CD4-positive, alpha-beta T cell treated with Interleukin-1 beta for 1 hour (primary cell): ENCODE data around the gene TEX26.
"Not testable (repeated sequence)": the region's sequence is repeated elsewhere in the genome, so short reads cannot be mapped to it uniquely, and the experiment has no call there.

Experiments used
- DNase-seq, 2 donors: peaks; one replicate each; pipeline ENCODE4 v3.0.0-alpha.2; 2020 to 2022

TEX26 gene

DNA sequence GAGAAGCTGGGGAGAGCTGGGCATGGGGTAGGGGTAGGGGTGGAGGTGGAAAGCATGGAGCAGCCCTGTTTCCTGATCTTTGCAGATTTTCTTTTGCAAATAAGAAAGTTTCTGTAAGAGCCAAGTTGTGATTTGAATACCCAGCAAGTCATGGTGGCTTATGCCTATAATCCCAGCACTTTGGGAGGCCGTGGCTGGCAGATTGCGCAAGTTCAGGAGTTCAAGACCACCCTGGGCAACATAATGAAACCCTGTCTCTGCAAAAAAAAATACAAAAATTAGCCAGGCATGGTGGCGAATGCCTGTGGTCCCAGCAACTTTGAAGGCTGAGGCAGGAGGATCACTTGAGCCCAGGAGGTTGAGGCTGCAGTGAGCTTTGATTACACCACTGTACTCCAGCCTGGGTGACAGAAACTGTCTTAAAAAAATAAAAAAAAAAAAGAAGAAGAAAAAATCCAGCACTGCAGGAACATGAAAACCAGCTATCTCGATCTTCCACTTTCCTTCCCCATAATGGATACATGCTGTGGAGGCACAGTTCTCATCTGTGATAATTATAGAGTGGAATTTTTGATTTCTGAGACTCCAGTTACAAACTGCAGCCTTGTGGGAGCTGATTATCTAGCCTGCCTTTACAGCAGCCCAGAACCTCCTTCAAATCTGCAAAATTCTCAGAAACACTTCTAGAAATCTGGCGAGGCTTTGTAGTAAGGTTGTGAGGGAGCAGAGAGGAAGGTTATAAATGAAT is 12.1 kb upstream of the TEX26 start:
- no peak for DNase-seq

DNA sequence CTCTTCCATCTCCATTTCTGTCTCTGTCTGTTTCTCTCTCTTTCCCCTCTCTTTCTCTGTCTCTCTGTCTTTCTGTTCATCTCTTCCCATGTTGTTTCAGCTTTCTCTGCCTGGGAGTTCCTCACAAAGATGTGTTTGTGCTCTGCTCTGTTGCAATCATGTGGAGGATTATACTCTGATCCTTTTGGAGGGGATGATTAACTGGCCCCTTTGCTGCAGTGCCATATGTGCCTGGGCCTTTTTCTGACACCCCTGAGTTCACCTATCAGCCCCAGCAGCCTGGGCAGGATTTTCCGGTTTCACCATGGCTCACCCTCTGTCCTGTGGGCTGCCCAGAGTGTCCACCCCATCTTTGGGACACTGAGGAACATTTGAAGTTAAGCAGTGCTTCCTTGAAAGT is 9.0 kb upstream of the TEX26 start:
- no peak for DNase-seq

DNA sequence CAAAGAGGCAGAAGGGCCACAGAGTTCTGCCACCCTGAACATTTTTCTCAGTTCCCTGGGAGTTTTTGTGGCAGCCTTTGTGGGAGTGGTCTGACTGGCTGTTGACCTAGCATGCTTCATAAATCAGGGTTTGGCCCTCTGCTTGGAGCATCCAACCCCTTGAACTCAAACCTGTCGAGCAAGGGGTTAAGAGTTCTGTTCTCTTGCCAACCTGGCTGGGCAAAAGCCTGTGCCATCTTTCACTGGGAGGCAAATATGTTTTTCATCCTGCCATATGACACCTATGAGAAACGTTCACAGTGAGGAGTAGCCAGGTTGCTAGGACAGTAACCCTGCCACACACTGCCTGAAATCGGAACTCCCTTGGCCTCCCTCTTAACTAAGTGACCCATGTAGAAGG is 7.7 kb upstream of the TEX26 start:
- no peak for DNase-seq

DNA sequence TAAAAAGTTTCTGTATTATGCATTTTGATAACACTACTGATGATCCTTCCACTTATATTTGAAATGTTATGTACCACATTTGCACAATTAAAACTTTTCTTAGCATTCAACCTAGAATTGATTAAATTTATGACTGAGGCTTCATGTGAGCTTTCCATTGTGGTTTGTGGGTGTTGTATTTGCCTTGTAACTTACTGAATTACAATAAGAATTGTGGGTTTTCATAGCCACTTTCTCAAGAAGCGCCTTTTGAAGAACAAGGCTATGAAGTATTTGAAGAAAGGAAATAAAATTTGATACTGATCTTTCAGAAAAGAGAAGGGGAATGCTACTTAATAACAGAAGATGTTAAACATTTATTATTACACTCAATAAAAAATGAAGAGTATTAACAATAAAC is 7.0 kb upstream of the TEX26 start:
- no peak for DNase-seq

DNA sequence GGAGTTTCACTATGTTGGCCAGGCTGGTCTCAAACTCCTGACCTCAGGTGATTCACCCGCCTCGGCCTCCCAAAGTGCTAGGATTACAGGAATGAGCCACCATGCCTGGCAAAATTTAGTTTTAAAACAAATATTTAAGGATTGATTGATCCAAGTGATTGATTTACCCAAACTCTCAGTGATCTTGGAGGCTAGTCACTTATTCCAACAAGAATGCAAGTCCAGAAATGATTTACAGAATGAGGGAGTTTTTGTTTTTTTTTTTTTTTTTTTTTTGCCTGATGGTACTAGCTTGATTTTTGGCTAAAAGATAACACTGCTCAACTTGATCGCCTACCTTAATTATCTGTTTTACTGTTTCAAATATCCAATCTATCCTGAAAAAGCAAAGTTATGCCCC is 5.7 kb upstream of the TEX26 start:
- DNase-seq, result no peak

DNA sequence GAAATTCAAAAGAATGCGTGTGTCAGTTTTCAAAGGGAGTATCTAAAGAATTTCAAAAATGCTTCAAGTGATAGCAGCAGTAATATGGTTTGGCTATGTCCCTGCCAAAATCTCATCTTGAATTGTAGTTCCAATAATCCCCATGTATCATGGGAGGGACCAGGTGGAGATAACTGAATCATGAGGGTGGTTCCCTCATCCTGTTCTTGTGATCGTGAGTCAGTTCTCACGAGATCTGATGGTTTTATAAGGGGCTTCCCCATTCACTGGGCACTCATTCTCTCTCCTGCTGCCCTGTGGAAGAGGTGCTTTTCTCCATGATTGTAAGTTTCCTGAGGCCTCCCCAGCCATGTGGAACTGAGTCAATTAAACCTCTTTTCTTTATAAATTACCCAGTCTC is 5.3 kb upstream of the TEX26 start:
- not testable (repeated sequence) for DNase-seq

DNA sequence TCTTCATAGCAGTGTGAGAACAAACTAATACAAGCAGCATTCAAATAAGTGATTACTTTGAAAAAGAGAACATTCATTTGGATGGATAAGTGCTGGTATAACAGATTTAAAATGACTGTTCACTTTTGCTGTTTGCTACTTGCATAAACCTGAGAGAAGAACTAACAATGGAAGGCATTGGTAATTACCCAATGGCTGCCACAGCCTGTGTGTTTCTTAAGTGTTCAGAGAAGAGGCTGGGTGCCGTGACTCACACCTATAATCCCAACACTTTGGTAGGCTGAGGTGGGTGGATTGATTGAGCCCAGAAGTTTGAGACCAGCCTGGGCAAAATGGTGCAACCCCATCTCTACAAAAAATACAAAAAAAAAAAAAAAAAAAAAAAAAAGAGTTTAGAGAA is 4.9 kb upstream of the TEX26 start:
- no peak for DNase-seq

DNA sequence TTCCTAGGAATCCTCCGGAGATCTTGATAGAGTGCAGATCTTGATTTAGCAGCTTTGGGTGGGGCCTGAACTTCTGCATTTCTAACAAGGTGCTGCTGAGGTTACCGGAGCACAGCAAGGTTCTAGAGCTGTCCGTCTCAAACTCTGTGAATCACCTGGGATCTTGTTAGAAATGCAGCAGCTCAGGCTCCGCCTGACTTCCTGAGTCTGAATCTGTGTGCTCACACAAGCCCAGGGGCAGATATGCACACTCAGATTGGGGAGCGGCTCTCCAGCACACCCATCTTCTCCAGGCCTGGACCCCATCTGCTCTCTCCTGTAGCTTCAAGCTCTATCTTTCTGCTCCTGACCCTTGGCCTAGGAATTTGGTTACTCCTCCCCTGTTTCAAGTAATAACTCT is 3.5 kb upstream of the TEX26 start:
- DNase-seq, result no peak

DNA sequence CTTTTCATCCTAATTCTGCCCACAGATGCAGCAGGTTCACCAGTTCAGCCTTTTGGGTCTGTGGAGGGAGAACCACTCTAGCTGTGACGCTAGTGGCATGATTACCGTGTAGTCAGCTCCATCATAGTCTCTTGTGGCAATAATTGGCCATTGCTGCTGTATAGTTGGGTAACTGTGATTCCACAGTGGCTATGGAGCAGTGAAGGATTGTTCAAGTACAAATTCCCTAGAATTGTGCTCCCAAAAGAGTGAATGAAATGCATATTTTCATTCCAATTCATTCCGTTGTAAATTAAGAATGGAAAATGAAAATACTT is 856 bp downstream of the TEX26 start:
- no peak for DNase-seq

DNA sequence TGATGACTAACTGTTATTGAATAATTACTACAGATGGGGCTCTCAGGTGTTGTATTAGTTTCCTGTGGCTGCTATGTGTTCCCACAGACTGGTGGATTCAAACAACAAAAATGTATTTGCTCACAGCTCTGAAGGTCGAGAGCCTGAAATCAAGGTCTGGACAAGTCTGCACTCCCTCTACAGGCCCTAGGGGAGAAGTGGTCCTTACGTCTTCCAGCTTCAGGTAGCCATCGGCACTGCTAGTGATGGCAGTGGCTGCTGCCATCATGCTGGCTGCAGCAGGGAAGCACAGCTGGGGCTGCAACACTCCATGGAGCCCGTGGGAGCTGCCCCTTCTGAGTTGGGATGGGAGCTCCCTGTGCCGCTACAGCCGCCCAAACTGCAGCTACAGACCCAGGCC is 1.9 kb downstream of the TEX26 start:
- DNase-seq, result no peak

DNA sequence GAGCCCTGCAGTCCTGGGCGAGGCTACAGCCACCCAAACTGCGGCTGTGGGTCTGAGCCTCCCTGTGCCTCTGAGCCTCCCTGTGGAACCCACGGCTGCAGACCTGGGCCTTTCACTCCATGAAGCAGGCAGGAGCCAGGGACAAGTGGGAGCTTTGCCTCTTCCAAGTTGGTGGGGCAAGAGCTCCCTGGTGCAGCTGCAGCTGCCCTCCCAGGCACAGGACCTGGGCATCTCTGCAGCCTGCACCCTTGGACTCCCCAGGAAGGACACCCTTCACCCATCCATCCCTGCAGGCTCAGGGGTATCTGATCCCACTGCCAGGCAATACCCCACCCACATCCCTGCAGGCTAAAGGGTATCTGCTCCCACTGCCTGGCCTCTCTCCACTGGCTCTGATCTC is 2.3 kb downstream of the TEX26 start:
- DNase-seq, result no peak

DNA sequence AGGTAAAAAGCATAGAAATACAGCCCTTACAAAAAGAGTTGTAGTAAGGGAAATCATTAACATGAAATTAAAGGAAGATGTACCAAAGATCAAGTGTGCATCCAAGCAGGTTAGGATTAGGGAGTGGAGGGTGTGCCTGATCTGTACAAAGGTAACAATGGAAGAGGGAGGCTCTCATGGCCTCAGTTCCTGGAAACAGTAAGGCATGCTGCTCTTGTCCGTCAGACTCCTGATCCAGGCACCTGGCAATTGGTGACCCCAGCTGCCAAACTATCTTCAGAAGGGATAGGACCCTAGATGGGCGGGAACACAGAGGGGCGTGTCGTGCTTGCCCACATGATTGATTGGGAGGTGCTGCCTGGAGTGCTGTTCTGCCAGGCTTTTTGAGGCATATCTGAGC is 4.5 kb downstream of the TEX26 start:
- no peak for DNase-seq

DNA sequence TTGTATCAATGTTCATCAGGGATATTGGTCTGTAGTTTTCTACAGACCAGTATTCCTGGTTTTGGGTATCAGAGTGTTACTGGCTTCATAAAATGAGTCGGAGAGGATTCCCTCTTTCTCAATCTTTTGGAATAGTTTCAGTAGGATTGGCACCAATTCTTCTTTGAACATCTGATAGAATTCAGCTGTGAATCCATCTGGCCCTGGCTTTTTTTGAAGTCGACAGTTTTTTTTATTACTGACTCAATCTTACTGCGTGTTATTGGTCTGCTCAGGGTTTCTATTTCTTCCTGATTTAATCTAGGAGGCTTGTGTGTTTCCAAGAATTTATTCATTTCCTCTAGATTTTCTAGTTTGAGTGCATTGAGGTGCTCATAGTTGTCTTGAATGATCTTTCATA is 11.4 kb downstream of the TEX26 start:
- DNase-seq, result no peak

DNA sequence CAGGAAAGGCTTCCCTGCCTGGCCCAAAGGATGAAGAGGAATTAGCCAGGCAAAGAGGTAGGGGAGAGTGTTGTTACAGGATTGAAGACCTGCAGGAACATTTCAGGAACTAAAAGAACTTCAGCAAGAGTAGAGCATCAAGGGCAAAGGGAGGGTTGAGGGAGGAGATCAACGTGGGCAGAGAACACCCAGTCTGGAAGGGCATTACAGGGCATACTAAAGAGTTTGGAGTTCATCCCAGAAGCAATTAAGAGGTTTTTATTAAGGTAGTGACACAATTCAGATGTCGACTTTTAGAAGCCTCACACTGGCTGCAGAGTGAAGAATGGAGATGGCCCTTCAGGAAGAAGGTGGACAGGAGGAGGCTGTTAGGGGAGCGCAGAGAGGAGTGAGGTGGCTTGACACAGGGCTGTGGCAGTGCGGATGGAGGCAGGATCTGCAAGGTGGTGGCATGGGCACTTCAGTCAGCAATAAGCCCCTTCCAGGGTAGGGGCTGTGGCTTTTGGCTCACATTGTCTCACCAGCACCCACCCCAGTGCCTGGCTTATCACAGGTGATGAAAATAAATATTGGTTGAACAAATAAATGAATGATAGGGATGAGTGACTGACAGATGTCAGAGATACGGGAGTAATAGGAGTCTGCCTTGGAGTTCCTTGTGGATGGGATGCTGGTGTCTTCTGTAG is 24.9 kb downstream of the TEX26 start:
- no peak for DNase-seq

DNA sequence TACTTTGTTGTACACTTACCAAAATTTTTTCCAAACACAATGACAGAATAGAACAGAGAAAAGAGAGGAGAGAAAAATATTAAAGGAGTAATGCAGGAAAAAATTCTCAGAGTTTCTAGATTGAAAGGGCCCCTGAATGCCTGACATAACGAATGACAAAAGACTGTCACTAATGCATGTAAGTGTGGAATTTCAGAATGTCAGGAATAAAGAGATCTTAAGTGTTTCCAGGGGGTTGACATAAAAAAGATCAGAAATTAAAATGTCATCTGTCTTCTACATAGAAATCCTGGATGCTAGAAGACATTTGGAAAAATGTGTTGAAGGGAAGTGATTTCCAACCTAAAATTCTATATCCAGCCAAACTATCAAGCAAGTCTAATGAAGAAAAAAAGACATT is 27.2 kb downstream of the TEX26 start:
- no peak for DNase-seq

DNA sequence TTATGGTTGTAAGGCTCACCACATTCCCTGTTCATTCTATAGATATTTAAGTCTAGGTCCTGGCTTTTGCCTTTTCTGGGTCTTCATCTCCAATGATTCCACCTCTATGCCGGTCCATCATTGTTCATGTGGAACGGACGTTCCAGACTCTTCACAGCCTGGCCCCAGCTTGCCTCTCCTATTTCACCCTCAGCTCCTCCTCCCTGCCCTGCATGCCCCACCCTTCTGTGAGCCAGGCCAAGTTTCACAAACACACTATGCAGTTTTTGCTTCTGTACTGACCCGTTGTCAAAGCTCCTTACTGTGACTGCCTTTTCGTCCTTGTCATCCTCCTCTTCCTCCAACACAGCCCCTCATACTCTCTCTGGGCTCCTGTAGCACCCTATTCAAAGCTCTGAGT is 31.3 kb downstream of the TEX26 start:
- no peak for DNase-seq

DNA sequence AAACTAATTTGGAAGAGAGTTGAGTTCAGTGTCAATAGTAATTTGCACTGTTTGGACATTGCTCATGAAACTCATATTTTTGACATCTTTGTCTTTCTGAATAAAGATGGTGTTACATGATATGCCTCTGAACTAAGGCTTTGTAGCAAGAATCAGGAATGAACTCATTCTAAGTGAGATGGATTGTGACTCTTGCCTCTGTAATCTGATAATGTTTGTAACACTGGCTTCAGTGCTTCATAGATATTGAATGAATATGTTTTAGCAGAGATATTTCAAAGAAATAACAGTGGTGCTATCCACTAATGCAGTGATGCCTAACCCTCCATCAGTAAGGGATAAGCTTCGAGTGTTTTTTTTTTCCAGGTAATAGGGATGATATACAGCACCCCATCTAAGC is 32.9 kb downstream of the TEX26 start:
- DNase-seq, result no peak

DNA sequence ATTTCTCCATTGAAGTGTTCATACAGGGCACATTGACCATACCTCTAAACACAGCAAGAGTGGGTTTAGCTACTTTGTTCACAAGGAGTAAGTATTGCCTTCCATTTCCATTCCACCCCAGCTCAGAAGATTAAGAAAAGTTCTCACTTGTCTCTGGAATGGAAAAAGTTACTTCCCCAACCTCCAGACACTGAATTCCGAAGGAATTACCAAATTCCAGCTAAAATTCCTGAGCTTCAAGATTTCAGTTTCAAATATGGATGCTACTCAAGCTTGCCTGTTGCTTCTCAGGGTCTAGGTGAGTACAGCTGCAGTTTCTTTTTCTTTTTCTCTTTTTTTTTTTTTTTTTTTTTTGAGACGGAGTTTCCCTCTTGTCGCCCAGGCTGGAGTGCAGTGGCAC is 33.6 kb downstream of the TEX26 start:
- DNase-seq, result no peak

DNA sequence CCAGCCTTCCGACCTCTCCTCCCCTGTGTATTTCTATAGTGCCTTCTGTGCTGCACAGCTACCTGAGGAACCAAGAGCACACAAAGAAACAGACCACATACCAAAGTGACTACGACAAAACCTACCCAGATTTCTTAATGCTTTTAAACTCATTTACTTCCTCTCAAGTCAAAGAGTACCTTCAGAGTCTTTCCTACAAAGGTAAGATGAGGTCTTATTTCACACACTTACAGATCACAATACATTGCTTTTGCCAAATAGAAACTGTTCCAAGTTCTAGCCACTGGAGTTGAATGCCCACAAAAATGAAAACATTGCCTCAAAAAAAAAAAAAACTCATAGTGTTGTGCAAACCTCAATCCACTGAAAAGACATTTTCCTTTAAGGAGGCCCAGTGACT is 36.4 kb downstream of the TEX26 start:
- DNase-seq, result no peak

DNA sequence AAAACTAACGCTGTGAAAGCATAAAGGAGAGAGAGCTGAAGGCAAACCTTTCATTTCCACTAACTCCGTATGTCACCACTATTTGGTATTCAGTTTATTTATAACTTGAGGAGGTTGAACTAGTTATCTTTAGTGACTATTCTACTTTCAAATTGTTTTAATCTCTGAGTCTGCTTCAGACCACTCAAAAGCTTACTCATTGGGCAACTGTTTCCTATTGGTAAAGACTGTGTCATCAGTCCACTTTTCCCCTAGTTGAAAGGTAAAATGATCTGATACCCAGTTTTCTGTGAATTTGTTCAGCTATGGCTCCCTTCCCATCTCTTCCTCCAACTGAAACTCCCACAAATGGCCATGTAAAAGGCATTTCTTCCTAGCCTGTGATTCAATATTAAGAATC is 39.1 kb downstream of the TEX26 start:
- no peak for DNase-seq

DNA sequence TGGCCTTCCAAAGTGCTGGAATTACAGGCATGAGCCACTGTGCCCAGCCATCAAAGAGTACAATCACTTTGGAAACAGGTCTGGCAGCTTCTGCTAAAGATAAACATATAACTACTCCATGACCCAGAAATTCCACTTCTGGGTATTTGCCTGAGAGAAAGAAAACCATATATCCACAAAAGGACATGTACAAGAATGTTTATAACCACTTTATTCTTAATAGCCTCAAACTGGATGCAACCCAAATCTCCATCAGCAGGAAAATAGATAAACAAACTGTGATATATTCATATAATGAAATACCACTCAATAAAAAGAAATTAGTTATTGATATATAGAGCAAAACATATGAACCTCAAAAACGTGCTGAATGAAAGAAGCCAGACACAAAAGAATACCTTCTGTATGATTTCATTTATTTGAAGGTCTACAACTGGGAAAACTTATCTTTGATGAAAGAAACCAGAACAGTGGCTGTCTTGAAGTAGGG is 40.5 kb downstream of the TEX26 start:
- no peak for DNase-seq

DNA sequence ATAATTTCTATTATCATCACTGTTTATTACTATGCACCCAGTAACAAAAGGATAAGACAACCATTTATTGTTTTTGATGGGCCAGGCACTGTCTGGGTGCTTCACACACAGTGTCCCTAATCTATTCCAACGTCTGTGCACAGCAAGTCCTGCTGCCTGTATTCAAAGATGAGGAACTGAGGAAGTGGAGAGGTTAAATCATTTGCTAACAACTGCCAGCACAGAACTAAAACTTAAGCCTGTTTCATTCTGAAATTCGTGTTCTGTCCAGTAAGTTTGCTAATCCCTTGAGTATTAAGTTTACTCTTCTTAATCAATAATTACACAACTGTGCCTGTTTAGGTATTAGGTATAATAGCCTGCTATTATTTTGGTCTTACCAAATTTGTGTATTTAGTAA is 41.9 kb downstream of the TEX26 start:
- no peak for DNase-seq

DNA sequence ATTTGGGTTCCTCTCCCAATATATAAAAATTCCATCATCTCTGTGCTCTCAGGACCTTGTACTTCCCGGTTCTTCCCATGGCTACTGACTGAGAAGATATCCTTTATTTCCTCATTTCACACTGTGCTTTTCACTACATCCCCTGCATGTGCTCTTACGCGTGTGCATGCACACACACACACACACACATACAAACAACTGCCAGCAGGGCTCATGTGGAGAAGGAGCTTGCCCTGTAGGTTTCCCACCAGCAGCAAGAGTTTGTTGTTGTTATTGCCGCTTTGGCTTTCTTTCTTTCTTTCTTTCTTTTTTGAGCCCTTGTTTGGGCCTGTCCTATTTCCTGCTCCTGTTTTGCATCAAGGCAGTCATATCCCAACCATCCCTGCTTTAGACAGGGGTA is 43.6 kb downstream of the TEX26 start:
- DNase-seq, result no peak

DNA sequence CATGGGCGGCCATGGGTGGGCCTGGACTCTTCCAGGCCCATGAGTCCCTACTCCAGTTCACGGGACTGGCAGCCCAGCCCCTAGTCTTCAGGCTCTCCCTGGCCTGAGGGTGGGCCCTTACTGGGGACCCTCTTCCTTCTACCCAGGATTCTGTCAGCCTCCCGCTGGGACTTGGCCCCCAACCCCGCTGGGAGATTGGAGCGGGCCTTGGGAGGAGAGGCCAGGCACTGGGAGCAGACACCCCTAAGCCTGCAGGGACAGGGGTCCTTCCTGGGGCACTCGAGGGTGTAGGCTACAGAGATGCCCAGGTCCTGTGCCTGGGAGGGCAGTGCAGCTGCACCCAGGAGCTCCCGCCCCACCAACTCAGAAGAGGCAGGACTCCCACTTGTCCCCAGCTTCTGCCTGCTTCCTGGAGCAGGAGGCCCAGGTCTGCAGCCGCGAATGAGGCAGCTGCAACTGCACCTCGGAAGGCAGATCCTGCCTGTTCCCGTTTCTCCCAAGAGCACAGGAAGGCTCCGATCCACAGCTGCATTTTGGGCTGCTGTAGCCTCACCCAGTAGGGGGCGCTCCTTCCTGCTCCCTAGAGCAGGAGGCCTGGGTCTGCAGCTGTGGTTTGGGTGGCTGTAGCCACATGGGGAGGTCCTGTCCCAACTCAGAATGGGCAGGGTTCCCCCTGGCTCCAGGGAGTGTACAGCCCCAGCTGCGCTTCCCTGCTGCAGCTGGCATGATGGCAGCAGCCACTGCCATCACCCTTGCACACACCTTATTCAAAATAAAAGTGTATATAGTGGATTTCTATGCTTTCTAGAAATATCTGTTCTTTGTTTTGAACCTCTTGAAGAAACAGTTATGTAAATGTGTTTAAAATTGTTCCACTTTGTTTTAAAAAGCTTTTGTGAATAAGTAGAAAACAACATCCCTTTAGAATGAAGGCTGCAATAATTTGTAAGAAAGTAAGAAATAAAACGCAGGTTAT is 46.8 kb downstream of the TEX26 start:
- DNase-seq, result peak in 1 of 2 donors; percentile 33
